ENCODE measurements around the gene RPL22.

Gene RPL22

DNA sequence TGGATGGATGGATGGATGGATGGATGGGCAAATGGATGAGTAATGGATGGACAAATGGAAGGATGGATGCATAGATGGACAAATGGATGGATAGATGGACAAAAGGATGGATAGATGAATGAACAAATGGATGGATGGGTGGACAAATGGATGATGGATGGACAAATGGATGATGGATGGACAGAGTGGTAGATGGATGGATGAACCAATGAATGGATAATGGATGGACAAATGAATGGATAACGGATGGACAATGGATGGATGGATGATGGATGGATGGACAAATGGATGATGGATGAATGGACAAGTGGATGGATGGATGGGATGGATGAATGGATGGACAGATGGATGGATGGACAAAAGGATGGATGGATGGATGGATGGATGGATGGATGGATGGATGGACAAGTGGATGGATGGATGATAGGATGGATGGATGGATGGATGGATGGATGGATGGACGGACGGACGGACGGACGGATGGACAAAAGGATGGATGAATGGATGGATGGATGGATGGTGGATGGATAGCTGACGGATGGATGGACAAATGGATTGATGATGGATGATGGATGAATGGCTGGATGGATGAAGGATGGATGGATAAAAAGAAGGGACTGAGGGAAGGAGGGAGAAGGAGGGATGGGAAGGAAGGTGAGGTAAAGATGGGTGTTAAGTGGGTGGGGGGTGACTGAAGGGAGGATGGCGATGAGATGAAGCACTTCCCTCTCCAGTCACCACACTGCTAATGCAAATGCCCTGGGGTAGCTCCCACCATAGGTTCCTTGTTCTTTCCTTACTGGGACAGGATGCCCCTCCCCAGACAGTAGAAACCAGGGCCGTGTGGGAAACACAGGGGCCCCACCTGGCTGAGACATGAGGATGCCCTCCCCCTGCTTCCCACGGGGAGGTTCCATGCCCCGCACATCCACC is 49.1 kb downstream of the RPL22 start:
- H3K27me3 ChIP-seq (ENCODE audit: control insufficient read depth, insufficient read depth, low read length) = peaks cover 32% of the 10 kb centered on the region

DNA sequence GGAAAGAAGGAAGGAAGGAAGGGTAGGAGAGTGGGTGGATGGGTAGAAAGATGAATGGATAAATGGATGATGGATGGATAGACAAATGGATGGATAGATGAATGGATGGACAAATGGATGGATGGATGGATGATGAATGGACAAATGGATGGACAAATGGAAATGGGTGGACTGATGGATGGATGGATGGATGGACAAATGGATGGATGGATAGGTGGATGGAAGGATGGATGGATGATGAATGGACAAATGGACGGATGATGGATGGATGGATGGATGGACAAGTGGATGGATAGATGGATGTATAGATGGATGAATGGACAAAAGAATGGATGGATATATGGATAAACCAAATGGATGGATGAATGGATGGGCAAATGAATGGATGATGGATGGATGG is 49.8 kb downstream of the RPL22 start:
- H3K36me3 ChIP-seq (ENCODE audit: control insufficient read depth, insufficient read depth, low read length) = no peaks in the 10 kb centered on the region
- no peak overlapping the region for H3K9ac ChIP-seq (ENCODE audit: low read length)
- peaks cover 32% of the 10 kb centered on the region for H3K27me3 ChIP-seq (ENCODE audit: control insufficient read depth, insufficient read depth, low read length)
- H3K4me1 ChIP-seq (ENCODE audit: control insufficient read depth, insufficient read depth, low read length) = peaks cover 4% of the 10 kb centered on the region
- H3K9me3 ChIP-seq (ENCODE audit: control insufficient read depth, low read length) = no peaks in the 10 kb centered on the region
- H3K4me3 ChIP-seq (ENCODE audit: low read length) = no peak overlapping the region

More for the DNA sequence above, 49.1 kb downstream of the RPL22 start:
- Histone ChIP-seq H3K4me1 (ENCODE audit: control insufficient read depth, insufficient read depth, low read length) (peaks cover 4% of the 10 kb centered on the region), H3K9ac (ENCODE audit: low read length) (no peak overlapping the region), H3K36me3 (ENCODE audit: control insufficient read depth, insufficient read depth, low read length) (no peaks in the 10 kb centered on the region), H3K9me3 (ENCODE audit: control insufficient read depth, low read length) (no peaks in the 10 kb centered on the region), H3K4me3 (ENCODE audit: low read length) (no peak overlapping the region)

DNA sequence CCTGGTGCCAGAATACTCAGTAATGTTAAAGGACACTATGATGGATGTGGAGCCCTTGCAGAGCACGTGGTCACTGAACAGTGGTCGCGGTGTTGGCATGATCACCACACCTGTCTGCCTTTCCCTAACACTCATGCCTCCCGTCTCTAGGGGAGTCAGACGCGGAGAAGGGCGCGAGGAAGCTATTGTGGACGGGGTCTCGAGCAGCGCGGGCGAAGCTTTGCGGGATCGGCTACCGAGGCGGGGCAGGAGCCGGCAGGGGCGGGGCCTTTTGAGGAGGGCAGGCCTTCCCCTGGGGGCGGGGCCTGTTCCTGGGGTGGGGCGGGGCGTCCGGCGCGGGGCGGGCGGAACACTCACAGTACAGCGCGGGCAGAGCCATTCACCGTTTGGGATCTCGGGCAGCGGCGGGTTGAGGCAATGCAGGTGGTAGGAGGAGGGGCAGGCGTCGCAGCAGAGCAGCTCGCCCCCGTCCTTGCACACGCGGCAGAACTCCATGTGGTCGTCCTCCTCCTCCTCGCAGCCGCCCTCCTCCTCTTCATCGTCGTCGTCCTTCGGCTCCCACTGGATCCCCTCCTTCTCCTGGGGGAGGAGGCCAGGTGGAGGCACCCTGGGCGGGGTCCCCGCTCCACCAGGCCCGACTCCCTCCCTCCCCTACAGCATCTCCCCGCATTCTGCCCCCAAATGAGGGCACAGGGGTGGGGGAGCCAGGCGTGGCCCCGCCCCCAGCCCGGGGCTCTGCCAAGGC is 50.7 kb downstream of the RPL22 start:
- peaks cover 32% of the 10 kb centered on the region for H3K27me3 ChIP-seq (ENCODE audit: control insufficient read depth, insufficient read depth, low read length)
- no peak overlapping the region for H3K4me3 ChIP-seq (ENCODE audit: low read length)
- no peak overlapping the region for H3K9ac ChIP-seq (ENCODE audit: low read length)
- peaks cover 4% of the 10 kb centered on the region for H3K4me1 ChIP-seq (ENCODE audit: control insufficient read depth, insufficient read depth, low read length)
- no peaks in the 10 kb centered on the region for H3K36me3 ChIP-seq (ENCODE audit: control insufficient read depth, insufficient read depth, low read length)
- H3K9me3 ChIP-seq (ENCODE audit: control insufficient read depth, low read length) = no peaks in the 10 kb centered on the region

DNA sequence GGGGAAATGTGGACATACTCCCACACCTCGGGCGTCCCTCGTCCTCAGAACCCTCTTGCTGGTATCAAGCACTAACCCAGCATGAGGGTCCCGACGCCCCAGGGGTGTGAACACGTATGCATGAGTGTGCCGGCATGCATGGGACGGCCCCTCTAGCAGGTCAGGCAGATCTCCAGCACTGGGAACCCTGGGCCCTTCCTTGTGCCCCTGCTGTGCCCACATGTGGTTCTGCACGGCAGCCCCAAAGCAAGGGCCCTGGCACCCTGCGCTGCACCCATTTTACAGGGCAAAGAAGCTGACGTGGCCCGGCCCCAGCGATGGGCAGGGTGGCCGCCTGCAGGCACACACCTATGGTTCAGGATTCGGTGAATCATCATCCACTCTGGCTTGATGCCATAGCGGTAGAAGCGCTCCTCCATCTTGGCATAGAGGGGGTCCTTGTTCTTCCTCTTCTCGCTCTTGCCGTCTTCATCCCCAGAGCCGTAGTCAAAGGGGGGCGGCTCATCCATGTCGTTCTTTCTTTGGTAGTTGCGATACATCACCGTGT is 53.5 kb downstream of the RPL22 start:
- Histone ChIP-seq H3K27me3 (ENCODE audit: control insufficient read depth, insufficient read depth, low read length) (peaks cover 29% of the 10 kb centered on the region), H3K9me3 (ENCODE audit: control insufficient read depth, low read length) (no peaks in the 10 kb centered on the region), H3K9ac (ENCODE audit: low read length) (no peak overlapping the region), H3K36me3 (ENCODE audit: control insufficient read depth, insufficient read depth, low read length) (no peaks in the 10 kb centered on the region), H3K4me3 (ENCODE audit: low read length) (no peak overlapping the region), H3K4me1 (ENCODE audit: control insufficient read depth, insufficient read depth, low read length) (peaks cover 4% of the 10 kb centered on the region)

DNA sequence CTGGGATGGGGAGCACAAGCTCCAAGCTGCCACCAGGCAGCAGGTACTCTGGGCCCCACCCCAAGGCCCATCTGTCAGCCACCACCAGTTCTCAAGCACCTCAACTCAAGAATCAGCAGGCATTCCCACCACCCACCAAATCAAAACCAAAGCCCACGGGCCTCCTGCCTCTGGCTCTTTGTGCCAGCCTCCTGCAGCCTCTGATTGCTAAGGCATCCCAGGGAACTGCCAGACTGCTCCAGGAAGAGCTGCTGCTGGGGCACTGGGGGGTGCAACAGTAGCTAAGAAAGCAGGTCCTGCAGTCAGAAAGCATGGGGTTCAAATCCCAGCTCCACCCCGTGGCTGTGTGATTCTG is 54.0 kb downstream of the RPL22 start:
- Histone ChIP-seq H3K4me1 (ENCODE audit: control insufficient read depth, insufficient read depth, low read length) (peaks cover 4% of the 10 kb centered on the region), H3K9ac (ENCODE audit: low read length) (no peak overlapping the region), H3K9me3 (ENCODE audit: control insufficient read depth, low read length) (no peaks in the 10 kb centered on the region), H3K27me3 (ENCODE audit: control insufficient read depth, insufficient read depth, low read length) (peaks cover 29% of the 10 kb centered on the region), H3K36me3 (ENCODE audit: control insufficient read depth, insufficient read depth, low read length) (no peaks in the 10 kb centered on the region), H3K4me3 (ENCODE audit: low read length) (no peak overlapping the region)

DNA sequence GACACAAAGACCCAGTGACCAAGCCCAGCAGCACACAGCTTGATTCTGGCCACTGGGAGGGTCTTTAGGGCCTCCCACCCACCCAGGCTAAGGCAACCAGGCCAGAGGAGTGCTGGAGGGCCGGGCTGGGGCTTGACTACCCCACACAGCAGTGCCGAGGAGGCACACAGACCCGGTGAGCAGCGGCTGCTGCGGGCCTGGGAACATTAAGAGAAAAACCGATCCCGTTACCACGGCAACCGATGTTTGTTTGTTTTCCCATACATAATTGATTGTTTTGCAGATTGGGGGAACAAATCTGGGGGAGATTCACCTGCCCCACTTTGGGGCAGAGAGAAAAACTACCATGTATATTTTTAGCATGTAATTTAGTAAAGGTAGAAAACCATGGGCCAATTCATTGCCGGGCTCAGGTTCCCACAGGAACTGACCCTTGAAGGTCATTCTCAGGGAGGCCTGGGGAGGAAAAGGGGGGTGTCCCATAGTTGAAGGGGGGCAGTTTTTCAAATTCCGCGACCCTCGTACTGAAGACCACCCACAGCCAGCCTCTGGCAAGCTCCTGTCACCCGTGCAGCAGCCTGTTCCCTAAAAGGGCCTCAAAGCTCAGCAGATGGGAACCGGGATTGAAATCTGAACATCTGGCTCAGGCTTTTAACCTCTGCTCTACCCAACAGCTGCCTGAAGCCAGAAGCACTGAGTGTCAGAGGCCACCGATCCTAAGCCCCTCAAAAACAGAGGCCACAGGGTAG is 54.6 kb downstream of the RPL22 start:
- peaks cover 4% of the 10 kb centered on the region for H3K4me1 ChIP-seq (ENCODE audit: control insufficient read depth, insufficient read depth, low read length)
- H3K36me3 ChIP-seq (ENCODE audit: control insufficient read depth, insufficient read depth, low read length) = no peaks in the 10 kb centered on the region
- no peak overlapping the region for H3K4me3 ChIP-seq (ENCODE audit: low read length)
- peaks cover 29% of the 10 kb centered on the region for H3K27me3 ChIP-seq (ENCODE audit: control insufficient read depth, insufficient read depth, low read length)
- H3K9me3 ChIP-seq (ENCODE audit: control insufficient read depth, low read length) = no peaks in the 10 kb centered on the region
- no peak overlapping the region for H3K9ac ChIP-seq (ENCODE audit: low read length)

DNA sequence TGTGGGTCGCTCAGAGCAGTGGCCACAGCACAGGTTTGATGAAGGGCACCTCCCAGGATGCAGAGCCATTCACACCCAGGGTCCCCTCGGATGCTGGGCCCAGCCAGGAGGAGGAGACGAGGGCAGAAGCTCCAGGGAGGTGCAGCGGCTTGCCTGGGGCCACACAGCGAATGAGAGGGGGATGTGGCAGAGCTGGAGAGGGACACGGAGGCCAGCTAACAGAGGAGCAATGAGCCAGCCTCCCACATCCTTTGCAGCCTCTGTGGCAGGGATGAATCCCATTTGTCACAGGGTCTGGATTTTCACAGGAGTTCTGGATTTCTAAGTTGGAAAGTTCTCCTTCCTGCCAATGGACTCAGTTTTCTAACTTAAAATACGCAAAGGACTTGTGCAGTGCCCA is 55.2 kb downstream of the RPL22 start:
- peaks cover 26% of the 10 kb centered on the region for H3K27me3 ChIP-seq (ENCODE audit: control insufficient read depth, insufficient read depth, low read length)

DNA sequence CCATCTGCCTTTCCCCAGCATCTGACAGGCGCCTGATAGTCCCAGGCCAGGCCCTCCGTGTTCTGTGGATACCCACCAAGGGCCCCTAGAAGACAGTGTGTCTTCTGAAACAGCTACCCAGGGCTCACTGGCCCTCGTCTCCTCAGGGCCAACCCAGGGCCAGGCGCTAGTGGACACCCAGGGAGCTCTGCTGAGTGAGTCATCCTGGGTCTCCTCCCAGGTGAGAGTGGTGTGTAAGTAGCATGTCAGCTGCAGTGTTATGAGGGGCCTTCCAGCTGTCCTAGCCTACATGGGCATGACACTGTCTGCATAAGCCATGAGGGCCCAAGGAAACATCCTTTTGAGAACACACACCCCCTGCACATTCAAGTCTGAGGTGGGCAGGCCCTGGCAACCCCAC is 56.0 kb downstream of the RPL22 start:
- H3K4me3 ChIP-seq (ENCODE audit: low read length) = no peak overlapping the region
- H3K27me3 ChIP-seq (ENCODE audit: control insufficient read depth, insufficient read depth, low read length) = peaks cover 20% of the 10 kb centered on the region
- H3K4me1 ChIP-seq (ENCODE audit: control insufficient read depth, insufficient read depth, low read length) = no peaks in the 10 kb centered on the region
- no peaks in the 10 kb centered on the region for H3K36me3 ChIP-seq (ENCODE audit: control insufficient read depth, insufficient read depth, low read length)
- no peak overlapping the region for H3K9ac ChIP-seq (ENCODE audit: low read length)
- H3K9me3 ChIP-seq (ENCODE audit: control insufficient read depth, low read length) = no peaks in the 10 kb centered on the region

More for the DNA sequence above, 55.2 kb downstream of the RPL22 start:
- peaks cover 4% of the 10 kb centered on the region for H3K4me1 ChIP-seq (ENCODE audit: control insufficient read depth, insufficient read depth, low read length)
- H3K9ac ChIP-seq (ENCODE audit: low read length) = no peak overlapping the region
- no peaks in the 10 kb centered on the region for H3K9me3 ChIP-seq (ENCODE audit: control insufficient read depth, low read length)
- H3K36me3 ChIP-seq (ENCODE audit: control insufficient read depth, insufficient read depth, low read length) = no peaks in the 10 kb centered on the region
- no peak overlapping the region for H3K4me3 ChIP-seq (ENCODE audit: low read length)

DNA sequence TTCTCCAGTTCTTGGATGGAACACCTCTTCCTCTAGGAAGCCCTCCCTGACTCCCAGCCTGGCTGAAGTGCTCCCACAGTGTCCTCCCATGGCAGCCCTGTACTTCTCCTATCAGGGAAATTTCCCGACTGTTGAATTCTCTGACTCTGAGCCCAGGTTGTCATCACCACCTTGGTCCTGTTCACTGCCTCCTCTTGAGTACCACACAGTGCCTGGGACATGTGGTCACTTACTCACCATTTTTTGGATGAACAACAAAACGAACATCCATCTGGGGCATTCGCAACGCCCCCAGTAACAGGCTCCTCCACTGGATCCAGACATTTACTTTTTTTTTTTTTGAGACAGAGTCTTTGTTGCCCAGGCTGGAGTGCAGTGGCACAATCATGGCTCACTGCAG is 56.7 kb downstream of the RPL22 start:
- H3K9ac ChIP-seq (ENCODE audit: low read length) = no peak overlapping the region
- no peaks in the 10 kb centered on the region for H3K9me3 ChIP-seq (ENCODE audit: control insufficient read depth, low read length)
- no peaks in the 10 kb centered on the region for H3K4me1 ChIP-seq (ENCODE audit: control insufficient read depth, insufficient read depth, low read length)
- H3K4me3 ChIP-seq (ENCODE audit: low read length) = no peak overlapping the region
- H3K27me3 ChIP-seq (ENCODE audit: control insufficient read depth, insufficient read depth, low read length) = peaks cover 14% of the 10 kb centered on the region
- no peaks in the 10 kb centered on the region for H3K36me3 ChIP-seq (ENCODE audit: control insufficient read depth, insufficient read depth, low read length)

DNA sequence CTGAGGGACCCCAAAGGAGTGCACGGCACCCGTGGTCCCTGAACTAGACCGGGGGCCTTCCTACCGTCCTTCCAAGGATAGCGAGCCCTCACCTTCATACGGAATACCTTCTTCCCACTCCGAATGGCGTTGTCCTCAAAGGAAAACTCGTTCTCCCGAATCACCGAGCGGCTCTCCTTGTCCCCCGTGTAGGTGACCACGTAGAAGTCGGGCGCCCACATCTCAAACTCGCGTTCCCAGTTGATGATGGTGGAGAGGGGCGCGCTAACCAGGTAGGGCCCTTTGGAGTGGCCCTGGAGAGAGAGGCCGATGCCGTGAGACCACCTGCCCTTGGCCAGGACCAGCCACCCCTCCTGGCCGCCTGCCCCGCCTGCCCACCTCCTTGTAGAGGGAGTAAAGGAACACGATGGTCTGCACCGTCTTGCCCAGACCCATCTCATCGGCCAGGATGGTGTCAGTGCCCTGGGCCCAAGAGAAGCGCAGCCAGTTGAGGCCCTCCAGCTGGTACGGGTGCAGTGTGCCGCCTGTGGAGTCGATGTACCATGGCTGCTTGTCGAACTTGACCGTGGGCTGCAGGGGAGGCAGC is 57.3 kb downstream of the RPL22 start:
- Histone ChIP-seq H3K9me3 (ENCODE audit: control insufficient read depth, low read length) (no peaks in the 10 kb centered on the region), H3K36me3 (ENCODE audit: control insufficient read depth, insufficient read depth, low read length) (no peaks in the 10 kb centered on the region), H3K27me3 (ENCODE audit: control insufficient read depth, insufficient read depth, low read length) (peaks cover 7% of the 10 kb centered on the region), H3K4me3 (ENCODE audit: low read length) (no peak overlapping the region), H3K9ac (ENCODE audit: low read length) (no peak overlapping the region), H3K4me1 (ENCODE audit: control insufficient read depth, insufficient read depth, low read length) (no peaks in the 10 kb centered on the region)

DNA sequence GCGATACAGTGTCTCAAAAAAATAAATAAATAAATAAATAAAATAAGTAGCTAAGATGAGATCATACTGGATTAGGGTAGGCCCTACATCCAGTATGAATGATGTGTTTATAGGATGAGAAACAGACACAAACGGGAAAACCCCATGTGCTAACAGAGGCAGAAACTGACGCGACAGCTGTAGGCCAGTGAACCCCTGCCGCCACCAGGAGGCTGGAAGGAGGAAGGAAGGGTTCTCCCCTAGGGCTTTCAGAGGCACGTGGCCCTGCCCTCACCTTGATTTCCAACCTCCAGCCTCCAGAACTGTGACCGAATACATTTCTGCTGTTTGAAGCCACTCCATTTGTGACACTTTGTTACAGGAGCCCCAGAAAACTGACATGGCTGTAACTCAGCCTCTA is 57.8 kb downstream of the RPL22 start:
- Histone ChIP-seq H3K27me3 (ENCODE audit: control insufficient read depth, insufficient read depth, low read length) (peaks cover 2% of the 10 kb centered on the region), H3K36me3 (ENCODE audit: control insufficient read depth, insufficient read depth, low read length) (no peaks in the 10 kb centered on the region), H3K9ac (ENCODE audit: low read length) (no peak overlapping the region), H3K4me1 (ENCODE audit: control insufficient read depth, insufficient read depth, low read length) (no peaks in the 10 kb centered on the region), H3K4me3 (ENCODE audit: low read length) (no peak overlapping the region), H3K9me3 (ENCODE audit: control insufficient read depth, low read length) (no peaks in the 10 kb centered on the region)
